B cell (primary cell): ENCODE results near the gene DPPA3.

Source experiments
- CTCF ChIP-seq: fragments of 200-600 bp; IDR thresholded peaks from one replicate; pipeline ENCODE4 v1.8.0; 2022; ENCODE audit warnings: antibody characterized with exemption, mild to moderate bottlenecking
- EZH2 ChIP-seq: IDR thresholded peaks from 2 replicates; pipeline ENCODE4 v1.6.1; 2012; ENCODE audit warnings: borderline replicate concordance, low read depth, mild to moderate bottlenecking, moderate library complexity, low read length; ENCODE audit not compliant: insufficient read depth, poor library complexity, severe bottlenecking

GRCh38 chr12:7756993-7757392 is 45.8 kb downstream of the DPPA3 start:
- TF ChIP-seq CTCF (no peak), EZH2 (no peak)
